ENCODE measurements around the gene ITCH. TPM values are rescaled to one million over a fixed set of nuclear protein-coding genes. Genes with fewer than 3 reads are reported as not detected.

ITCH gene
- total and polyA plus RNA-seq, 9 of the 15 experiments (the other 6 are each of a cell fraction or from before 2014, with no cell fraction given): 7.5 to 53.0 (median 22.9) TPM

DNA sequence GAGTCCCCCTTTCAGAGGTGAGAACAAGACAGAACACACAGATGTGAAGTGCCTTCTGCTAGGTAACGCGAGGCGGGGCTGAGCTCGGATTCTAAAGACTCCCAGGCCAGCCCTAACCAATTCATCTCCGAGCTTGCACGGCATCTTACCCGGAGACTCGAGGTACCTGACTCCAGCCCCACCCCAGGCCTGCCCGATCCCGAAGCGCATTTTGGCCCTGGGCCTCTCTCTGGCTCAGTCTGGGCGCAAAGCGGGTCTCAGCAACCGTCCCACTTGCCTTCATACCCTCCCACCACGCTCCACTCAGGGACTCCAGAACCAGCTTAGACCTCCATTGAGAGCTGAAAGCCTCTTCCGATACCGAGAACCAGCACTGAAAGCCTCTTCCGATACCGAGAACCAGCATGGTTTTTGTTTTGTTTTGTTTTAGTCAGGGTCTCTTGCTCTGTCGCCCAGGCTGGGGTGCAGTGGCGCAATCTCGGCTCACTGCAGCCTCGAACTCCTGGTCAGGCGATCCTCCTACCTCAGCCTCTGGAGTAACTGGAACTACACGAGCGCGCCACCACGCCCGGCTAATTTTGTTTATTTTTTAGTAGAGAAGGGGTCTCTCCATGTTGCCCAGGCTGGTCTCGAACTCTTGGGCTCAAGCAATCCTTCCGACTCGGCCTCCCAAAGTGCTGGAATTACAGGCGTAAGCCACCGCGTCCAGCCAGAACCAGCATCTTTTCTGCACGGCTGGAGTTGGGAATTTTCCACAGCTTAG is 152.6 kb downstream of the ITCH start (continued):
- TF ChIP-seq, protein P1, sequence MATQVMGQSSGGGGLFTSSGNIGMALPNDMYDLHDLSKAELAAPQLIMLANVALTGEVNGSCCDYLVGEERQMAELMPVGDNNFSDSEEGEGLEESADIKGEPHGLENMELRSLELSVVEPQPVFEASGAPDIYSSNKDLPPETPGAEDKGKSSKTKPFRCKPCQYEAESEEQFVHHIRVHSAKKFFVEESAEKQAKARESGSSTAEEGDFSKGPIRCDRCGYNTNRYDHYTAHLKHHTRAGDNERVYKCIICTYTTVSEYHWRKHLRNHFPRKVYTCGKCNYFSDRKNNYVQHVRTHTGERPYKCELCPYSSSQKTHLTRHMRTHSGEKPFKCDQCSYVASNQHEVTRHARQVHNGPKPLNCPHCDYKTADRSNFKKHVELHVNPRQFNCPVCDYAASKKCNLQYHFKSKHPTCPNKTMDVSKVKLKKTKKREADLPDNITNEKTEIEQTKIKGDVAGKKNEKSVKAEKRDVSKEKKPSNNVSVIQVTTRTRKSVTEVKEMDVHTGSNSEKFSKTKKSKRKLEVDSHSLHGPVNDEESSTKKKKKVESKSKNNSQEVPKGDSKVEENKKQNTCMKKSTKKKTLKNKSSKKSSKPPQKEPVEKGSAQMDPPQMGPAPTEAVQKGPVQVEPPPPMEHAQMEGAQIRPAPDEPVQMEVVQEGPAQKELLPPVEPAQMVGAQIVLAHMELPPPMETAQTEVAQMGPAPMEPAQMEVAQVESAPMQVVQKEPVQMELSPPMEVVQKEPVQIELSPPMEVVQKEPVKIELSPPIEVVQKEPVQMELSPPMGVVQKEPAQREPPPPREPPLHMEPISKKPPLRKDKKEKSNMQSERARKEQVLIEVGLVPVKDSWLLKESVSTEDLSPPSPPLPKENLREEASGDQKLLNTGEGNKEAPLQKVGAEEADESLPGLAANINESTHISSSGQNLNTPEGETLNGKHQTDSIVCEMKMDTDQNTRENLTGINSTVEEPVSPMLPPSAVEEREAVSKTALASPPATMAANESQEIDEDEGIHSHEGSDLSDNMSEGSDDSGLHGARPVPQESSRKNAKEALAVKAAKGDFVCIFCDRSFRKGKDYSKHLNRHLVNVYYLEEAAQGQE (IDR thresholded peaks at IDR 0.05; ENCODE audit: borderline replicate concordance): peak; percentile 87
- TF ChIP-seq, protein P1 (CRISPR knock-in tag; IDR thresholded peaks at IDR 0.05; ENCODE audit: low read depth): no peak
- TF ChIP-seq L3MBTL2 (IDR thresholded peaks at IDR 0.05) (peak; percentile 63), HDAC2 (IDR thresholded peaks at IDR 0.05) (0 out of 2 replicates have a peak, but pooled peaks have one; percentile 34)
- TF ChIP-seq, protein P2, sequence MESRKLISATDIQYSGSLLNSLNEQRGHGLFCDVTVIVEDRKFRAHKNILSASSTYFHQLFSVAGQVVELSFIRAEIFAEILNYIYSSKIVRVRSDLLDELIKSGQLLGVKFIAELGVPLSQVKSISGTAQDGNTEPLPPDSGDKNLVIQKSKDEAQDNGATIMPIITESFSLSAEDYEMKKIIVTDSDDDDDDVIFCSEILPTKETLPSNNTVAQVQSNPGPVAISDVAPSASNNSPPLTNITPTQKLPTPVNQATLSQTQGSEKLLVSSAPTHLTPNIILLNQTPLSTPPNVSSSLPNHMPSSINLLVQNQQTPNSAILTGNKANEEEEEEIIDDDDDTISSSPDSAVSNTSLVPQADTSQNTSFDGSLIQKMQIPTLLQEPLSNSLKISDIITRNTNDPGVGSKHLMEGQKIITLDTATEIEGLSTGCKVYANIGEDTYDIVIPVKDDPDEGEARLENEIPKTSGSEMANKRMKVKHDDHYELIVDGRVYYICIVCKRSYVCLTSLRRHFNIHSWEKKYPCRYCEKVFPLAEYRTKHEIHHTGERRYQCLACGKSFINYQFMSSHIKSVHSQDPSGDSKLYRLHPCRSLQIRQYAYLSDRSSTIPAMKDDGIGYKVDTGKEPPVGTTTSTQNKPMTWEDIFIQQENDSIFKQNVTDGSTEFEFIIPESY (CRISPR knock-in tag; IDR thresholded peaks at IDR 0.05): peak; percentile 7; the same call in 1 of the 2 replicates
